AG09309 (cell line): ENCODE measurements around the gene BAG1.

Source experiments
- DNase-seq: peaks from one replicate; pipeline ENCODE4 v3.0.0-alpha.2; 2010; ENCODE audit warnings: low read depth
- H3K4me3 ChIP-seq: 2 replicates; pipeline ENCODE4 v1.5.1; 2011; ENCODE audit warnings: mild to moderate bottlenecking, low read depth, low read length, moderate library complexity; ENCODE audit not compliant: control insufficient read depth
- CTCF ChIP-seq: IDR thresholded peaks from 2 replicates; pipeline ENCODE4 v1.5.1; 2011; ENCODE audit warnings: mild to moderate bottlenecking, low read depth, low read length, inconsistent platforms; ENCODE audit not compliant: insufficient read depth, control insufficient read depth; ENCODE audit errors: missing control alignments

BAG1 gene

GRCh38 chr9:33291031-33291397, 26.5 kb upstream of the BAG1 start:
- H3K4me3 ChIP-seq: peak overlapping the region; percentile 82
- DNase-seq: no peak
- TF ChIP-seq CTCF: no peak

- H3K4me3 ChIP-seq: peak within 1 kb of the TSS; percentile 82
- peak; percentile 94 for DNase-seq
- no peak for TF ChIP-seq CTCF
Measured at GRCh38 chr9:33290247-33291030, 25.9 kb upstream of the BAG1 start, which contains the start of gene NFX1. Gene NFX1, plus strand, starts transcription at chr9:33290516. Its CDS starts 57 bp downstream, at chr9:33290573.

GRCh38 chr9:33289936-33290246, 25.4 kb upstream of the BAG1 start:
- TF ChIP-seq CTCF: no peak
- peak overlapping the region; percentile 82 for H3K4me3 ChIP-seq
- DNase-seq: no peak

- no peak for TF ChIP-seq CTCF
- peak overlapping the region; percentile 82 for H3K4me3 ChIP-seq
- DNase-seq: no peak
Measured at GRCh38 chr9:33289496-33289895, 25.0 kb upstream of the BAG1 start.

- no peak overlapping the region for H3K4me3 ChIP-seq
- no peak for TF ChIP-seq CTCF
Measured at GRCh38 chr9:33288828-33289483, 24.4 kb upstream of the BAG1 start.

GRCh38 chr9:33288235-33288634, 23.7 kb upstream of the BAG1 start:
- no peak overlapping the region for H3K4me3 ChIP-seq
- TF ChIP-seq CTCF: no peak
- no peak for DNase-seq

More at GRCh38 chr9:33288828-33289483, 24.4 kb upstream of the BAG1 start:
- no peak for DNase-seq
